Bronchus fibroblast of lung (primary cell): ENCODE results near the gene PHF23. TPM values are rescaled to one million over a fixed set of nuclear protein-coding genes. Genes with fewer than 3 reads are reported as not detected.

Source experiments
- total RNA-seq: library from RNA; depleted of rRNA; stranded (reverse); fragments of >200 nt; gene quantifications from 2 replicates; pipeline ENCODE4 v1.2.3, GENCODE V29; 2015

PHF23 gene
- 41.5 and 42.4 TPM in 2 replicates for total RNA-seq

DNA sequence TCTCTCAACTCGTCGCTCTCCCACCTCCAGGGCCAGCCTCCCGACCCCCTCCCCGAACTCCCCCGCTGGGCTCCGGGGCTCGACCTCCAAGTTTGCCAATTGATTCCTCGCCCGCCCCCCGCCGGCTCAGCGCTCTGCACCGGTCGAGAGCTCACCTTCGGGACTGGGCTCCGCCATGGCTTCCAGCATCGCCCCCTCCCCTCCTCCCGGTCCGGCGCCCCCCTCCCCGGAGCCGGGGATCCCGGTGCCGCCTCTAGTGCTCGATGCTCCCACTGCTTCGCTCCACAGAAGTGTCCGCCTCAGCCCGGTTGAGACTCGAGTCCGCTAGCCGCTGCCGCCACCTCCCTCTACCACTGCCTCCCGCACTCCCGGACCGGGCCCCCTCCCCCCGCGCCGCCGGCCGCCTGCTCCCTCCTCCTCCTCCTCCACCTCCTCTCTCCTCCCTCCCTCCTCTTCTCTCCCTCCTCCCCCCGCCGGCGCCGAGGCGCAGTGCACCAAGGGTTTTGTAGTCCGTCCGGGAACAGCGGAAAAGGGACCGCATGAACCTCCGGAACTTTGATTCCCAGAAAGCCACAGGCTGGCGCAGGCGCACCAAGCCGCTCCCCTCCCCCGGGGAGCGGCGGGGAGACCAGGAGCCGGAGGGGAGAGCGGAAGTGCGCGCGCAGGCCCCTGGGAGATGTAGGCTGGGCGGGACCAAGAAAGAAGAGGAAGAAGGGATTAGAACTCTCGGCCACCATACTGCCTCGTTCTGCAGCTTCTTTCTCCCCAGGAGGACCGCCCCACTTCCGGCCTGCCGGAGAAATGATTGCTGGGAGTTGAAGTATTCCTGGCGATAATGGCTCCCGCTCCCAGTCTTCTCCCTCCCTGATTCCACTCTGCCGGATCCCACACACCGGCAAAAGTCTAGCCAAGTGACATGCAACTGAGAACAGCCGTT, at the start of gene PHF23:
PHF23 (minus strand) TSS at position 367 of the 937 bp plus-strand sequence; CDS start at position 189, 178 bp downstream.

DNA sequence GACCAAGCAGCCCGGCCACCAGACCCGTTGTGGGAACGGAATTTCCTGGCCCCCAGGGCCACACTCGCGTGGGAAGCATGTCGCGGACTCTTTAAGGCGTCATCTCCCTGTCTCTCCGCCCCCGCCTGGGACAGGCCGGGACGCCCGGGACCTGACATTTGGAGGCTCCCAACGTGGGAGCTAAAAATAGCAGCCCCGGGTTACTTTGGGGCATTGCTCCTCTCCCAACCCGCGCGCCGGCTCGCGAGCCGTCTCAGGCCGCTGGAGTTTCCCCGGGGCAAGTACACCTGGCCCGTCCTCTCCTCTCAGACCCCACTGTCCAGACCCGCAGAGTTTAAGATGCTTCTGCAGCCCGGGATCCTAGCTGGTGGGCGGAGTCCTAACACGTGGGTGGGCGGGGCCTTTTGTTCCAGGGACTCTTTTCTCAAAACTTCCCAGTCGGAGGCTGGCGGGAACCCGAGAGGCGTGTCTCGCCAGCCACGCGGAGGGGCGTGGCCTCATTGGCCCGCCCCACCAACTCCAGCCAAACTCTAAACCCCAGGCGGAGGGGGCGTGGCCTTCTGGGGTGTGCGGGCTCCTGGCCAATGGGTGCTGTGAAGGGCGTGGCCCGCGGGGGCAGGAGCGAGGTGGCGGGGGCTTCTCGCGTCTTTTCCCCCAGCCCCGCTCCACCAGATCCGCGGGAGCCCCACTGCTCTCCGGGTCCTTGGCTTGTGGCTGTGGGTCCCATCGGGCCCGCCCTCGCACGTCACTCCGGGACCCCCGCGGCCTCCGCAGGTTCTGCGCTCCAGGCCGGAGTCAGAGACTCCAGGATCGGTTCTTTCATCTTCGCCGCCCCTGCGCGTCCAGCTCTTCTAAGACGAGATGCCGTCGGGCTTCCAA, 42.1 kb upstream of the PHF23 start, which contains the start of gene SLC2A4:
SLC2A4 (plus strand) TSS at position 645 of the 879 bp plus-strand sequence; CDS start at position 862, 217 bp downstream.

DNA sequence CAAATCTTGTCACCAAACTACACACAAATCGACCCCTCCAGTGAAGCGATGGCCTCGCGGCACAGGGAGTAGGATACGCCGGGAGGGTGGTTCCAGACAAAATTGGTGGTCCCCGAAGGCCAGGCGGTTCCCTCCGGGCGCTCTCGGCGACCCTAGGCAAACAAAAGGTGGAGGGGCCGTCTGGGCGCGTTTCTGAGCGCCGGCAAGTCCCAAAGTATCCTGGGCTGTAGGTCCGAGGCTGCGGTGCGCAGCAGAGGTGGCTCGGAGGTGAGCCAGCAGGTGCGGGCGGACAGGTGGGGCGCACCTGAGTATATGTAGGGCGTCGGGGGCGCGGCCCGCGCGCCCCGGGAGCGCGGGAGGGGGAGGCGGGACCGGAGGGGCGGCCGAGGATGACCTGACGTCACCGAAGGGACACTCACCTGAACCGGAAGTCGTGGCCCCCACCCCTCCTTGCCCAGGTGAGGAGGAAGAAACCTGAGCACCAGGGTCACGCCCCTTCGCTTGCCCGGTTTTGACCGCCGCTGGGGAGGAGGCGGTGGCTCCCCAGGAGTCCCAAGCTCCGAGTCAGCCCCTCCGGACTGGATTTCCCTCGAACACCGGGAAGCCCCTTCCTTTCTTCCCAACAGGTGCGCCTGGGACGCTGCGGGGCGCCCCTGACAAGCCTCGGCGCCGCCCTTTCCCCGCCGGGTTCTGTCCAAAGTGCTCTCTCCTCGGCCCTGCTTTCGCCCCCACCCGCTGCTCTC, 23.1 kb upstream of the PHF23 start, which contains the start of gene CLDN7:
CLDN7 (minus strand) TSS at position 287 of the 743 bp plus-strand sequence. CDS start 435 bp downstream, outside the sequence.

DNA sequence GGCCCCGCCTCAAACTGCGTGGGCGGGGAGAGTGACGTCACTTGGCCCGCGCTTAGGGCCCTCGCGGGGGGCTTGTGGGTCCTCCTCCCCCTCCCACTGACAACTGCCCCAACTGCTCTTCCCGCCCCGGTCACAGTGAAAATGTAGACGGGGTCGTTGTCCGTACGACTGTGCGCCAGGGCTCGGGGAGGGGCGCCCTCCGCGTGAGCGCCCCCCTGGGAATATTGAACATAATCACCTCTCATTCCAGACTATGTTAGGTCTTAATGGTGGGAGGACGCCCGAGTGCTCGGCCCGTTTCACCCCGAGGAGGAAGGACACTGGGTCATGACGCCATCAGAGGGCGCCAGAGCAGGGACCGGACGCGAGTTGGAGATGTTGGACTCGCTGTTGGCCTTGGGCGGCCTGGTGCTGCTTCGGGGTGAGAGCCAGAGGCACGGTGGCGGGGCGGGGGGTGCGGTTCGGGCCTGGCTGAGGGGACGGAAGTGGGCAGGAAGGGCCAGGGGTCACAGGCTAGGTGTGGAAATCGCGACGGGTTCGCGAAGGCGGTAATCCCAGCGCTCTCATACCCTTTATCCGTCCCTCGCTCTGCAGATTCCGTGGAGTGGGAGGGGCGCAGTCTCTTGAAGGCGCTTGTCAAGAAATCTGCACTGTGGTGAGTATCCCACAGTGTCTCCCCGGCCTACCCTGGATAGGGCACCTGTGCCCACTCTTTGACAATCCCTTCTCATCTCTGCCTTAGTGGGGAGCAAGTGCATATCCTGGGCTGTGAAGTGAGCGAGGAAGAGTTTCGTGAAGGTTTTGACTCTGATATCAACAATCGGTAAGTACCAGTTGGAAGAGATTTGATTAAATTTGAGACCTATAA, 13.2 kb upstream of the PHF23 start, which contains the start of gene ELP5:
ELP5 (plus strand) TSS at position 40 of the 868 bp plus-strand sequence; CDS start at position 376, 336 bp downstream.

DNA sequence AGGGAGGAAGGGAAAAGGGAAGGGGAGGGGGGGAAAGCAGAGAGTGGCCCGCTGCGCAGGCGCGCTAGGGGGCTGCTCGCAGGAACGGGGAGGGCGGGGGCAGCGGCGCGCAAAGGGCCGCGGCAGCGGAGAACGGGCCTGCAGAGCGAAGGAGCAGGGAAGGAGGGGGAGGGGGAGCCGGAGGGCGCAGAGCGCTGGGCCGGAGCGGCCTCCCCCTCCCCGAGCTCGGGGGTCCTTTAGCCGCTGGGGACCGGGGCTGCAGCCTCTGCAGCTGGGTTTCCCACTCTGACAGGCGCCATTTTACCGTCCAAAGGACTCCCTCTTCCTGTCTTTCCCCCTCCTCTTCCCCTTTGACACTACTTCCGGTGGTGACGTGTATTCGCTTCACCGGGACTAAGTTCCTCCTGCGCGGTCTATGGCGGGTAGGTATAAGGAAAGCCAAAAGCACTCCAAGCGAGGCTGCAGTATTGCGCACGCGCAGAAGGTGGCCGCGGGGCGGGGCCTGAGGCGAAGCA, 12.5 kb upstream of the PHF23 start, which contains the start of gene CTDNEP1:
CTDNEP1 (minus strand) TSS at position 74 of the 515 bp plus-strand sequence. CDS start 438 bp downstream, outside the sequence.

DNA sequence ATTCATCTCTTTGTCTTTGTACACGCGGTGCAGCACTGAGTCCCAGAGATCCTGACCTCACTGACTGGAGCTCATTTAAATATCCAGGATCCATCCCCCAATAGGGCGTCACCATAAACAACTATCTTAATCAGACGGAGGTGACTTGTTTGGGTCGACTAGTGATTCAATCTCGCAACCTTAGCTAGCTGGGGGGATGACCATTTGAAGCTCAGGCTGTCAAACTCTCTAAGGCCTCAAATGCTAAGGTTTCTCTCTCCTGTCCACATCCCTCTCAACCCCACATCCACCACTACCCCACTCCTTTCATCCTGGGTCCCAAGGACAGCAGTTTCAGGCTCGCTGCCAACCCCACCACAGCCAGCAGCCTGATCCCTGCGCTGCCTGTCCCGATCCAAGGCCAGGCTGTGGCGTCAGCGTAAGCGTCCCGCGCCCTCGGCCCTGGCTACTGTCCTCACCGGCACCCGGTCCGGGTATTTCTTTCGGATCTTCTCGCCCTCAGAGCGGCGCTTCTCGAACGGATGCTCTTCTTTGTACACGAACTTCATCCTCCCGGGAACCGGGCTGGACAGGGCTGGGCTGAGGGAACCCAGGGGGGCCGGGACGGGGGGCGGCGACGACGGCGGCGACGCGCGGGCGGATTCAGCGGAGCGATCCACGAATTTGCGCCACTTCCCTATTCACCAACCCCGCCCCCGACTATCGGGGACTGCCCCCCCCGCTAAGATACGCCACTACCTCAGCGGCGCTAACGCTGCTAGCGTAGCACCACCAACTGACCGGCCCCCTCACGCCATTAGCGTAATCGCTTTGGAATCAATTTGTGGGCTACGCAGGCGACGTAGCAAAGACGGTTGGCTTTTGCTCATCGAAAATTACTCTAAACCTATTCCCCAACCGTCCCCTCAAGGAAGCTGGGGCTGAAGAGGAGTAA, 2.8 kb upstream of the PHF23 start, which contains the start of gene GABARAP:
GABARAP (minus strand) TSS at position 667 of the 934 bp plus-strand sequence; CDS start at position 548, 119 bp downstream.

DNA sequence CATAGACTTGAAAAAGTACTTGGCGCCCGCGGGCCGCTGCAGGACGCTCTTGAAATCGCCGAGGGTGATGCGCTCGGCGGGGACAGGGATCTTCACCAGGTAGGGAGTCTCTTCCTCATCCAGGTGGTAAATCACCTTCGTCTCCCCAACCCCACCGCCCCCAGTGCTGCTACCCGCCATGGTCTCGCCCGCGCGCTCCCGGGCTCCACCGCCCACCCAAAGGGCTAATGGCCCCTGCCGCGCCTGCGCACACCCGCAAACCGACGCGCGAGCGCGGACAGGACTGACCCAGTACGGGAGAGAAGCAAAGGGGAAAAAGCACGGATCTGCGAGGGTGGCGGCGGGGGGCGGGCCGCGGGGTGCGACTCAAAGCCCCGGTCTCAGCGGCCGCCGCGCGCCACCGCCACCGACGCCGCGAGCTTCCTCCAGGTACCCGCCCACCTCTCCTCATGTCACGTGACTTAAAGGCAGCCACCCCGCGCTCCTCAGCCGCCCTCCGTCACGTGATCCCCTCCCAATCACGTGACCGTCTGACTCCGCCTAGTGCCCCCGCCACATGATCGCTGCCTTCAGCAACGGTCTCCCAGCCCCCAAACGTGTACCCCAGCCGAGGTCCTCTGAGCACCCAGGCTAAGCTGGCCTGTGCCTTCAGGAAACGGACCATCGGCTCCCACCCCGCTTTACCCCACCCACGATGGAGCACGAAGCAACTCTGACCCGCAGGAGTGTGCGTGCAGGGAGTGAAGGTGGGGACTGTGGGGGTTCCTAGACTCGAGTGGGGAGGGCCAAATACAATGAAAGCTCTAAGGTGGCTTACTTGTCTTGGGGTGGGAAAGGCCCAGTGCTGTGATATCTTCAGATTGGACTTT, 4.9 kb downstream of the PHF23 start, which contains the start of gene DVL2:
DVL2 (minus strand) TSS at position 435 of the 869 bp plus-strand sequence; CDS start at position 180, 255 bp downstream.

DNA sequence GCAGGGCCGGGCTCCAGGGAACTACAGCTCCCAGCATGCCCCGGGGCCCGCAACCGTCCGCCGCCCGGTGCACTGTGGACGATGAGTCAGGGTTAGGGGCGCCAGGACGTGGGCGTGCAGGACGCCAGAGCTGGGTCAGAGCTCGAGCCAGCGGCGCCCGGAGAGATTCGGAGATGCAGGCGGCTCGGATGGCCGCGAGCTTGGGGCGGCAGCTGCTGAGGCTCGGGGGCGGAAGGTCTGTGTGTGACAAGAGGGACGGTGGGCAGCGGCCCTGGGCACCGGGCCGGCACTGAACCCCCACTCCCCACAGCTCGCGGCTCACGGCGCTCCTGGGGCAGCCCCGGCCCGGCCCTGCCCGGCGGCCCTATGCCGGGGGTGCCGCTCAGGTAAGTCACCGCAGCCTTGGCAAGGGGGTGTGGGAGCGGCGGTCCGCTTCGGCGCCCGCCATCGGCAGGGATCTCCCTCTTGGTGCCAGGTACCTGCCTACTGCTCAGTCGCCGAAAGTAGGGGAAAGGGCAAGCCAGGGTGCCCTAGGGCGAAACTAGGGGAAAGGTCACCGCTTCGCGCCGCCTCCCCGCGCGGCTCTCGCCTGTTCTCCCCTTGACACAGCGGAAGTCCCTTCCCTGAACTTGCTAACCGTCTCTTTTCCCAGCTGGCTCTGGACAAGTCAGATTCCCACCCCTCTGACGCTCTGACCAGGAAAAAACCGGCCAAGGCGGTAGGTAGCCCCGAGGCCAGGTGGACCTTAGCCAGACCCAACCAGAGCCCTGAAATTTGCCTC, 19.3 kb downstream of the PHF23 start, which contains the start of the genes ACADVL and DLG4:
ACADVL (plus strand) TSS at position 127 of the 781 bp plus-strand sequence; CDS start at position 174, 47 bp downstream.
DLG4 (minus strand) TSS at position 25 of the 781 bp plus-strand sequence.

Other genes with a start within 250 kb of the PHF23 start
- under 0.01 and 0.50 TPM in 2 replicates for gene ALOX12, start 243.4 kb downstream of the PHF23 start, total RNA-seq
- gene RNASEK, start 226.8 kb downstream of the PHF23 start, total RNA-seq, result 281 and 307 TPM in 2 replicates
- under 0.01 and 1.0 TPM in 2 replicates for gene BCL6B, start 216.4 kb downstream of the PHF23 start, total RNA-seq
- gene SLC16A13, start 203.4 kb downstream of the PHF23 start, total RNA-seq, result 1.2 and 2.1 TPM in 2 replicates
- gene SLC16A11, start 195.4 kb downstream of the PHF23 start, total RNA-seq, result 0.15 TPM in 1 of 2 replicates, not detected in the other
- gene CLEC10A, start 159.2 kb downstream of the PHF23 start, total RNA-seq, result not detected in 2 replicates
- gene ASGR2, start 124.6 kb downstream of the PHF23 start, total RNA-seq, result not detected in 2 replicates
- 0.34 and 1.2 TPM in 2 replicates for gene ASGR1, start 60.1 kb downstream of the PHF23 start, total RNA-seq
- gene DLG4, start 19.6 kb downstream of the PHF23 start, total RNA-seq, result 7.9 and 8.9 TPM in 2 replicates
- 179 and 194 TPM in 2 replicates for gene ACADVL, start 19.5 kb downstream of the PHF23 start, total RNA-seq
- 57.5 and 65.3 TPM in 2 replicates for gene DVL2, start 4.9 kb downstream of the PHF23 start, total RNA-seq
- 213 and 286 TPM in 2 replicates for gene GABARAP, start 3.0 kb upstream of the PHF23 start, total RNA-seq
- gene CTDNEP1, start 12.3 kb upstream of the PHF23 start, total RNA-seq, result 58.0 and 67.5 TPM in 2 replicates
- 37.8 and 40.9 TPM in 2 replicates for gene ELP5, start 12.8 kb upstream of the PHF23 start, total RNA-seq
- 11.3 and 13.1 TPM in 2 replicates for gene CLDN7, start 23.0 kb upstream of the PHF23 start, total RNA-seq
- gene SLC2A4, start 42.3 kb upstream of the PHF23 start, total RNA-seq, result 0.15 and 1.0 TPM in 2 replicates
- gene YBX2, start 55.2 kb upstream of the PHF23 start, total RNA-seq, result 0.34 TPM in 1 of 2 replicates, not detected in the other
- 783 and 934 TPM in 2 replicates for gene EIF5A, start 68.2 kb upstream of the PHF23 start, total RNA-seq
- gene GPS2, start 75.9 kb upstream of the PHF23 start, total RNA-seq, result 70.6 and 96.3 TPM in 2 replicates
- gene NEURL4, start 89.9 kb upstream of the PHF23 start, total RNA-seq, result 9.9 and 12.2 TPM in 2 replicates
- 0.50 and 1.2 TPM in 2 replicates for gene ACAP1, start 97.1 kb upstream of the PHF23 start, total RNA-seq
- 7.6 and 7.9 TPM in 2 replicates for gene KCTD11, start 112.7 kb upstream of the PHF23 start, total RNA-seq
- 0.15 TPM in 1 of 2 replicates, not detected in the other for gene TMEM95, start 115.7 kb upstream of the PHF23 start, total RNA-seq
- under 0.01 TPM in 1 of 2 replicates, not detected in the other for gene TNK1, start 141.6 kb upstream of the PHF23 start, total RNA-seq
- 43.9 and 45.8 TPM in 2 replicates for gene PLSCR3, start 155.1 kb upstream of the PHF23 start, total RNA-seq
- gene TMEM256, start 164.6 kb upstream of the PHF23 start, total RNA-seq, result 213 and 214 TPM in 2 replicates
- 9.1 and 10.3 TPM in 2 replicates for gene NLGN2, start 168.4 kb upstream of the PHF23 start, total RNA-seq
- not detected in 2 replicates for gene SPEM1, start 180.9 kb upstream of the PHF23 start, total RNA-seq
- not detected in 2 replicates for gene SPEM2, start 186.2 kb upstream of the PHF23 start, total RNA-seq
- gene SPEM3, start 189.4 kb upstream of the PHF23 start, total RNA-seq, result not detected in 2 replicates
- 2.2 and 3.5 TPM in 2 replicates for gene TMEM102, start 196.0 kb upstream of the PHF23 start, total RNA-seq
- gene FGF11, start 200.1 kb upstream of the PHF23 start, total RNA-seq, result 0.30 TPM in 1 of 2 replicates, not detected in the other
- 2.0 and 3.6 TPM in 2 replicates for gene CHRNB1, start 205.6 kb upstream of the PHF23 start, total RNA-seq
- gene ZBTB4, start 240.2 kb upstream of the PHF23 start, total RNA-seq, result 15.3 and 16.6 TPM in 2 replicates
- gene SLC35G6, start 242.0 kb upstream of the PHF23 start, total RNA-seq, result not detected in 2 replicates
- 21.5 and 22.1 TPM in 2 replicates for gene POLR2A, start 244.9 kb upstream of the PHF23 start, total RNA-seq